Measurements from ENCODE around the gene NUAK1.

Gene NUAK1

GRCh38 chr12:106113824-106114446 lies 24.8 kb downstream of the NUAK1 start:
- no peak overlapping the region for H3K4me3 ChIP-seq (ENCODE audit: low read depth in 1 of 2, low read length in 2 of 2)
- H3K9me3 ChIP-seq (ENCODE audit: low read length): no peaks in the 10 kb centered on the region
- H3K36me3 ChIP-seq (ENCODE audit: insufficient read depth, low read length): no peaks in the 10 kb centered on the region
- H3K27me3 ChIP-seq (ENCODE audit: control insufficient read depth in 1 of 2, insufficient read depth in 2 of 2, low read length in 2 of 2): no peaks in the 10 kb centered on the region
- H3K9ac ChIP-seq (ENCODE audit: low read length): no peak overlapping the region
- H3K4me1 ChIP-seq (ENCODE audit: insufficient read depth, low read length): peaks cover 31% of the 10 kb centered on the region
- no peak overlapping the region for H3K27ac ChIP-seq (ENCODE audit: low read depth, low read length)

- H3K9me3 ChIP-seq (ENCODE audit: low read length): no peaks in the 10 kb centered on the region
- peaks cover 36% of the 10 kb centered on the region for H3K4me1 ChIP-seq (ENCODE audit: insufficient read depth, low read length)
- no peaks in the 10 kb centered on the region for H3K36me3 ChIP-seq (ENCODE audit: insufficient read depth, low read length)
- no peaks in the 10 kb centered on the region for H3K27me3 ChIP-seq (ENCODE audit: control insufficient read depth in 1 of 2, insufficient read depth in 2 of 2, low read length in 2 of 2)
- no peak overlapping the region for H3K4me3 ChIP-seq (ENCODE audit: low read depth in 1 of 2, low read length in 2 of 2)
- no peak overlapping the region for H3K27ac ChIP-seq (ENCODE audit: low read depth, low read length)
- H3K9ac ChIP-seq (ENCODE audit: low read length): no peak overlapping the region
These were observed 25.3 kb downstream of the NUAK1 start for GRCh38 chr12:106113446-106113823.

GRCh38 chr12:106113042-106113441 lies 25.7 kb downstream of the NUAK1 start:
- Histone ChIP-seq H3K9me3 (ENCODE audit: low read length) (no peaks in the 10 kb centered on the region), H3K4me1 (ENCODE audit: insufficient read depth, low read length) (peaks cover 39% of the 10 kb centered on the region), H3K9ac (ENCODE audit: low read length) (no peak overlapping the region), H3K27ac (ENCODE audit: low read depth, low read length) (no peak overlapping the region), H3K4me3 (ENCODE audit: low read depth in 1 of 2, low read length in 2 of 2) (no peak overlapping the region), H3K27me3 (ENCODE audit: control insufficient read depth in 1 of 2, insufficient read depth in 2 of 2, low read length in 2 of 2) (no peaks in the 10 kb centered on the region), H3K36me3 (ENCODE audit: insufficient read depth, low read length) (no peaks in the 10 kb centered on the region)

GRCh38 chr12:106112145-106112821 lies 26.5 kb downstream of the NUAK1 start:
- no peaks in the 10 kb centered on the region for H3K9me3 ChIP-seq (ENCODE audit: low read length)
- H3K36me3 ChIP-seq (ENCODE audit: insufficient read depth, low read length): no peaks in the 10 kb centered on the region
- no peaks in the 10 kb centered on the region for H3K27me3 ChIP-seq (ENCODE audit: control insufficient read depth in 1 of 2, insufficient read depth in 2 of 2, low read length in 2 of 2)
- H3K9ac ChIP-seq (ENCODE audit: low read length): no peak overlapping the region
- H3K4me3 ChIP-seq (ENCODE audit: low read depth in 1 of 2, low read length in 2 of 2): no peak overlapping the region
- peaks cover 46% of the 10 kb centered on the region for H3K4me1 ChIP-seq (ENCODE audit: insufficient read depth, low read length)
- no peak overlapping the region for H3K27ac ChIP-seq (ENCODE audit: low read depth, low read length)

GRCh38 chr12:106110626-106111300 lies 28.0 kb downstream of the NUAK1 start:
- no peaks in the 10 kb centered on the region for H3K9me3 ChIP-seq (ENCODE audit: low read length)
- H3K36me3 ChIP-seq (ENCODE audit: insufficient read depth, low read length): no peaks in the 10 kb centered on the region
- peaks cover 57% of the 10 kb centered on the region for H3K4me1 ChIP-seq (ENCODE audit: insufficient read depth, low read length)
- H3K9ac ChIP-seq (ENCODE audit: low read length): no peak overlapping the region
- no peaks in the 10 kb centered on the region for H3K27me3 ChIP-seq (ENCODE audit: control insufficient read depth in 1 of 2, insufficient read depth in 2 of 2, low read length in 2 of 2)
- no peak overlapping the region for H3K27ac ChIP-seq (ENCODE audit: low read depth, low read length)
- no peak overlapping the region for H3K4me3 ChIP-seq (ENCODE audit: low read depth in 1 of 2, low read length in 2 of 2)

- Histone ChIP-seq H3K27ac (ENCODE audit: low read depth, low read length) (no peak overlapping the region), H3K9ac (ENCODE audit: low read length) (no peak overlapping the region), H3K4me3 (ENCODE audit: low read depth in 1 of 2, low read length in 2 of 2) (no peak overlapping the region), H3K27me3 (ENCODE audit: control insufficient read depth in 1 of 2, insufficient read depth in 2 of 2, low read length in 2 of 2) (no peaks in the 10 kb centered on the region), H3K4me1 (ENCODE audit: insufficient read depth, low read length) (peaks cover 51% of the 10 kb centered on the region), H3K36me3 (ENCODE audit: insufficient read depth, low read length) (no peaks in the 10 kb centered on the region), H3K9me3 (ENCODE audit: low read length) (no peaks in the 10 kb centered on the region)
These were observed 29.4 kb downstream of the NUAK1 start for GRCh38 chr12:106109168-106109910.

GRCh38 chr12:106108185-106108835 lies 30.4 kb downstream of the NUAK1 start:
- Histone ChIP-seq H3K9me3 (ENCODE audit: low read length) (no peaks in the 10 kb centered on the region), H3K4me3 (ENCODE audit: low read depth in 1 of 2, low read length in 2 of 2) (no peak overlapping the region), H3K9ac (ENCODE audit: low read length) (no peak overlapping the region), H3K27me3 (ENCODE audit: control insufficient read depth in 1 of 2, insufficient read depth in 2 of 2, low read length in 2 of 2) (no peaks in the 10 kb centered on the region), H3K27ac (ENCODE audit: low read depth, low read length) (no peak overlapping the region), H3K36me3 (ENCODE audit: insufficient read depth, low read length) (no peaks in the 10 kb centered on the region), H3K4me1 (ENCODE audit: insufficient read depth, low read length) (peaks cover 41% of the 10 kb centered on the region)

GRCh38 chr12:106107566-106107965 lies 31.2 kb downstream of the NUAK1 start:
- H3K4me3 ChIP-seq (ENCODE audit: low read depth in 1 of 2, low read length in 2 of 2): no peak overlapping the region

GRCh38 chr12:106106892-106107291 lies 31.9 kb downstream of the NUAK1 start:
- H3K27ac ChIP-seq (ENCODE audit: low read depth, low read length): no peak overlapping the region
- H3K36me3 ChIP-seq (ENCODE audit: insufficient read depth, low read length): no peaks in the 10 kb centered on the region
- H3K4me1 ChIP-seq (ENCODE audit: insufficient read depth, low read length): peaks cover 27% of the 10 kb centered on the region
- H3K9me3 ChIP-seq (ENCODE audit: low read length): no peaks in the 10 kb centered on the region
- no peak overlapping the region for H3K9ac ChIP-seq (ENCODE audit: low read length)
- no peaks in the 10 kb centered on the region for H3K27me3 ChIP-seq (ENCODE audit: control insufficient read depth in 1 of 2, insufficient read depth in 2 of 2, low read length in 2 of 2)
- no peak overlapping the region for H3K4me3 ChIP-seq (ENCODE audit: low read depth in 1 of 2, low read length in 2 of 2)

More at GRCh38 chr12:106107566-106107965, 31.2 kb downstream of the NUAK1 start:
- Histone ChIP-seq H3K36me3 (ENCODE audit: insufficient read depth, low read length) (no peaks in the 10 kb centered on the region), H3K27me3 (ENCODE audit: control insufficient read depth in 1 of 2, insufficient read depth in 2 of 2, low read length in 2 of 2) (no peaks in the 10 kb centered on the region), H3K27ac (ENCODE audit: low read depth, low read length) (no peak overlapping the region), H3K9ac (ENCODE audit: low read length) (no peak overlapping the region), H3K4me1 (ENCODE audit: insufficient read depth, low read length) (peaks cover 34% of the 10 kb centered on the region), H3K9me3 (ENCODE audit: low read length) (no peaks in the 10 kb centered on the region)

- Histone ChIP-seq H3K4me1 (ENCODE audit: insufficient read depth, low read length) (peaks cover 26% of the 10 kb centered on the region), H3K9ac (ENCODE audit: low read length) (no peak overlapping the region), H3K36me3 (ENCODE audit: insufficient read depth, low read length) (no peaks in the 10 kb centered on the region), H3K27me3 (ENCODE audit: control insufficient read depth in 1 of 2, insufficient read depth in 2 of 2, low read length in 2 of 2) (no peaks in the 10 kb centered on the region), H3K4me3 (ENCODE audit: low read depth in 1 of 2, low read length in 2 of 2) (no peak overlapping the region), H3K9me3 (ENCODE audit: low read length) (no peaks in the 10 kb centered on the region), H3K27ac (ENCODE audit: low read depth, low read length) (no peak overlapping the region)
These were observed 32.6 kb downstream of the NUAK1 start for GRCh38 chr12:106106061-106106566.

GRCh38 chr12:106101803-106102202 lies 37.0 kb downstream of the NUAK1 start:
- H3K27me3 ChIP-seq (ENCODE audit: control insufficient read depth in 1 of 2, insufficient read depth in 2 of 2, low read length in 2 of 2): no peaks in the 10 kb centered on the region
- H3K9ac ChIP-seq (ENCODE audit: low read length): no peak overlapping the region
- H3K9me3 ChIP-seq (ENCODE audit: low read length): no peaks in the 10 kb centered on the region
- H3K4me1 ChIP-seq (ENCODE audit: insufficient read depth, low read length): peaks cover 8% of the 10 kb centered on the region
- H3K4me3 ChIP-seq (ENCODE audit: low read depth in 1 of 2, low read length in 2 of 2): no peak overlapping the region
- H3K27ac ChIP-seq (ENCODE audit: low read depth, low read length): no peak overlapping the region
- H3K36me3 ChIP-seq (ENCODE audit: insufficient read depth, low read length): no peaks in the 10 kb centered on the region

All from muscle layer of colon (tissue), 2 donors.